SK-N-SH (cell line): Measurements from ENCODE around the gene CNPY4.

Experiments
- JUND ChIP-seq: IDR thresholded peaks from 2 replicates; pipeline ENCODE4 v1.4.0; 2012
- YY1 ChIP-seq: IDR thresholded peaks from 2 replicates; pipeline ENCODE4 v1.4.0; 2012; ENCODE audit warnings: low read depth, mild to moderate bottlenecking
- TF ChIP-seq, protein P1 (sequence below): fragments of 200-600 bp; sonication (generic); IDR thresholded peaks from 2 replicates; pipeline ENCODE4 v1.6.1; 2017; ENCODE audit warnings: antibody characterized with exemption, mild to moderate bottlenecking, moderate library complexity

DNA sequence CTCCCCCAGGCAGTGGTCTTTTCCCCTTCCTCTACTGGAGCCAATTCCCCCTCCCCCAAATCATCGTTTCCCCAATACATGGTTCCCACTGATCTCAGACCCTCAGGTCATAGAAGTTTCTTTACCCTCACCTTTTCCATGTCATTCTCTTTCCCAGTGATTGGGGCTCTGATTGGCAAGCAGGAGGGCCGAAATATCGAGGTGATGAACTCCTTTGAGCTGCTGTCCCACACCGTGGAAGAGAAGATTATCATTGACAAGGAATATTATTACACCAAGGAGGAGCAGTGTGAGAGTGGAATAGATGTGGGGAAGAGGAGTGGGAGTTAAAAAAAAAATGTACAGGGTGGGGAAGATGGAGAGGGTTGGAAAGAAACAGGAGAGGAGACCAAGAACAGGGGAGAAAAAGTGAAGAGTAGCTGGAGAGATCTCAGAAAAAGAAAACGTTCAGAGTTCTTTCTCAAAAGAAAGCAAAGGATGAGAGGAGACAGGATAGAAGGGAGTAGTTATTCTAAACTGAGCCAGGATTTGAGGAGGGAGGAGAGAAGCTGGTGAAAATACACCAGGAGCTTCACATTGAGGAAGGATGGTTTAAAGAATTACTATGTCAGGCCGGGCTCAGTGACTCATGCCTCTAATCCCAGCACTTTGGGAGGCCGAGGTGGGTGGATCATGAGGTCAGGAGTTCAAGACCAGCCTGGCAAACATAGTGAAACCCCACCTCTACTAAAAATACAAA is 29.8 kb upstream of the CNPY4 start:
- TF ChIP-seq, protein P1, sequence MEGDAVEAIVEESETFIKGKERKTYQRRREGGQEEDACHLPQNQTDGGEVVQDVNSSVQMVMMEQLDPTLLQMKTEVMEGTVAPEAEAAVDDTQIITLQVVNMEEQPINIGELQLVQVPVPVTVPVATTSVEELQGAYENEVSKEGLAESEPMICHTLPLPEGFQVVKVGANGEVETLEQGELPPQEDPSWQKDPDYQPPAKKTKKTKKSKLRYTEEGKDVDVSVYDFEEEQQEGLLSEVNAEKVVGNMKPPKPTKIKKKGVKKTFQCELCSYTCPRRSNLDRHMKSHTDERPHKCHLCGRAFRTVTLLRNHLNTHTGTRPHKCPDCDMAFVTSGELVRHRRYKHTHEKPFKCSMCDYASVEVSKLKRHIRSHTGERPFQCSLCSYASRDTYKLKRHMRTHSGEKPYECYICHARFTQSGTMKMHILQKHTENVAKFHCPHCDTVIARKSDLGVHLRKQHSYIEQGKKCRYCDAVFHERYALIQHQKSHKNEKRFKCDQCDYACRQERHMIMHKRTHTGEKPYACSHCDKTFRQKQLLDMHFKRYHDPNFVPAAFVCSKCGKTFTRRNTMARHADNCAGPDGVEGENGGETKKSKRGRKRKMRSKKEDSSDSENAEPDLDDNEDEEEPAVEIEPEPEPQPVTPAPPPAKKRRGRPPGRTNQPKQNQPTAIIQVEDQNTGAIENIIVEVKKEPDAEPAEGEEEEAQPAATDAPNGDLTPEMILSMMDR, result no peak
- TF ChIP-seq YY1 (no peak), JUND (no peak)
